GM23338 (cell line): ENCODE data around the gene REG1B. TPM values are rescaled to one million over a fixed set of nuclear protein-coding genes. Genes with fewer than 3 reads are reported as not detected.
A peak's percentile ranks its signal among the peaks of the same experiment; 100 is the strongest.

ENCODE experiments used
- ATAC-seq: fragments of 200-7000 bp; cut with Tn5 transposase; 3 replicates; pipeline ENCODE4 v1.9.1; 2020
- DNase-seq: peaks from one replicate; pipeline ENCODE4 v3.0.0-alpha.2; 2015; ENCODE audit warnings: low spot score
- H2AFZ ChIP-seq: fragments of 200-600 bp; sonication (generic); 2 replicates; pipeline ENCODE4 v1.8.0; 2016; ENCODE audit warnings: antibody characterized with exemption, mild to moderate bottlenecking, moderate library complexity
- H3F3A ChIP-seq: fragments of 200-600 bp; sonication (generic); replicated peaks from 2 replicates; pipeline ENCODE4 v1.8.0; 2017; ENCODE audit warnings: antibody characterized with exemption, mixed run types, low read depth
- H3K27ac ChIP-seq: fragments of 200-600 bp; sonication (generic); 2 replicates; pipeline ENCODE4 v1.6.1; 2016; ENCODE audit warnings: low read depth
- H3K27me3 ChIP-seq: fragments of 200-600 bp; sonication (generic); 2 replicates; pipeline ENCODE4 v1.8.0; 2016; ENCODE audit warnings: mild to moderate bottlenecking, mixed run types, moderate library complexity; ENCODE audit not compliant: insufficient read depth
- H3K36me3 ChIP-seq: fragments of 200-600 bp; sonication (generic); 2 replicates; pipeline ENCODE4 v1.8.0; 2016; ENCODE audit warnings: mild to moderate bottlenecking; ENCODE audit not compliant: insufficient read depth
- H3K4me1 ChIP-seq: fragments of 200-600 bp; sonication (generic); 2 replicates; pipeline ENCODE4 v1.8.0; 2016; ENCODE audit warnings: mild to moderate bottlenecking, moderate library complexity; ENCODE audit not compliant: insufficient read depth
- H3K4me2 ChIP-seq: fragments of 200-600 bp; sonication (generic); 2 replicates; pipeline ENCODE4 v1.7.1; 2017; ENCODE audit warnings: mixed run types
- H3K4me3 ChIP-seq: fragments of 200-600 bp; sonication (generic); 2 replicates; pipeline ENCODE4 v1.6.1; 2016; ENCODE audit warnings: mixed run types
- H3K79me2 ChIP-seq: fragments of 200-600 bp; sonication (generic); replicated peaks from 2 replicates; pipeline ENCODE4 v1.8.0; 2017; ENCODE audit warnings: mild to moderate bottlenecking; ENCODE audit not compliant: insufficient read depth
- H3K9me2 ChIP-seq: fragments of 200-600 bp; sonication (generic); 2 replicates; pipeline ENCODE4 v1.8.0; 2017; ENCODE audit not compliant: insufficient read depth
- H4K20me1 ChIP-seq: fragments of 200-600 bp; sonication (generic); replicated peaks from 2 replicates; pipeline ENCODE4 v1.8.0; 2017; ENCODE audit warnings: mild to moderate bottlenecking; ENCODE audit not compliant: insufficient read depth
- H3K27ac Mint-ChIP-seq: 2 replicates; pipeline ENCODE4 v1.8.0; 2020; ENCODE audit warnings: inconsistent platforms, mild to moderate bottlenecking, moderate library complexity, mixed read lengths
- H3K27me3 Mint-ChIP-seq: 3 replicates; pipeline ENCODE4 v1.8.0; 2022; ENCODE audit warnings: low read depth, mild to moderate bottlenecking, moderate library complexity, mixed read lengths, inconsistent platforms; ENCODE audit not compliant: insufficient read depth, poor library complexity
- H3K36me3 Mint-ChIP-seq: 3 replicates; pipeline ENCODE4 v1.8.0; 2021; ENCODE audit warnings: low read depth, mild to moderate bottlenecking, inconsistent platforms, moderate library complexity, mixed read lengths
- H3K4me1 Mint-ChIP-seq: 3 replicates; pipeline ENCODE4 v1.8.0; 2020; ENCODE audit warnings: mild to moderate bottlenecking, inconsistent platforms, mixed read lengths
- H3K4me3 Mint-ChIP-seq: 3 replicates; pipeline ENCODE4 v1.8.0; 2021; ENCODE audit warnings: moderate library complexity, mild to moderate bottlenecking, inconsistent platforms, mixed read lengths
- H3K9me3 Mint-ChIP-seq: 3 replicates; pipeline ENCODE4 v1.8.0; 2020; ENCODE audit warnings: moderate library complexity, mild to moderate bottlenecking, inconsistent platforms, mixed read lengths
- CREB1 ChIP-seq: fragments of 250-450 bp; sonication (Bioruptor Pico); IDR thresholded peaks from 2 replicates; pipeline ENCODE4 v1.5.0; 2020; ENCODE audit warnings: low read depth, mild to moderate bottlenecking, moderate library complexity
- EZH2 ChIP-seq: fragments of 200-600 bp; sonication (generic); IDR thresholded peaks from one replicate; pipeline ENCODE4 v1.8.0; 2017; ENCODE audit warnings: antibody characterized with exemption, mild to moderate bottlenecking, low read depth; ENCODE audit not compliant: unreplicated experiment
- EZH2phosphoT487 ChIP-seq: fragments of 200-600 bp; sonication (generic); IDR thresholded peaks from one replicate; pipeline ENCODE4 v1.8.1; 2018; ENCODE audit warnings: antibody characterized with exemption; ENCODE audit not compliant: unreplicated experiment
- JUNB ChIP-seq: IDR thresholded peaks from one replicate; pipeline ENCODE4 v1.6.1; 2016; ENCODE audit warnings: antibody characterized with exemption; ENCODE audit not compliant: unreplicated experiment
- NANOG ChIP-seq: IDR thresholded peaks from 2 replicates; pipeline ENCODE4 v1.6.1; 2016; ENCODE audit warnings: antibody characterized with exemption, borderline replicate concordance
- POLR2AphosphoS5 ChIP-seq: IDR thresholded peaks from 2 replicates; pipeline ENCODE4 v1.6.1; 2016; ENCODE audit warnings: antibody characterized with exemption, low read depth
- STAT1 ChIP-seq: IDR thresholded peaks from one replicate; pipeline ENCODE4 v1.6.1; 2016; ENCODE audit warnings: antibody characterized with exemption; ENCODE audit not compliant: unreplicated experiment
- ZNF331 ChIP-seq: fragments of 250-450 bp; sonication (Bioruptor Pico); IDR thresholded peaks from 2 replicates; pipeline ENCODE4 v1.5.0; 2020; ENCODE audit warnings: low read depth, mild to moderate bottlenecking, moderate library complexity
- polyA plus RNA-seq: library from polyadenylated mRNA; unstranded; fragments of >200 nt; fragmentation: Nextera tagmentation; extraction: Ambion mirVana; gene quantifications from 2 replicates; pipeline ENCODE4 v1.2.1, GENCODE V29; 2016
- total RNA-seq: library from RNA; depleted of rRNA; stranded (reverse); fragments of >200 nt; shearing (Covaris generic); gene quantifications from 2 replicates; pipeline ENCODE4 v1.2.3, GENCODE V29; 2014
- TF ChIP-seq, protein P1 (sequence below), 2 experiments: fragments of 200-600 bp in 1 of 2; sonication (generic) in 1 of 2; conservative IDR thresholded peaks; 2 replicates each; pipeline versions ENCODE4 v1.5.1 to v1.6.1; 2016 to 2017; ENCODE audit warnings: antibody characterized with exemption in 2 of 2, low read depth in 2 of 2, mild to moderate bottlenecking in 2 of 2, moderate library complexity in 1 of 2
- TF ChIP-seq, protein P2 (sequence below): fragments of 250-450 bp; sonication (Bioruptor Pico); IDR thresholded peaks from 2 replicates; pipeline ENCODE4 v1.5.0; 2020; ENCODE audit warnings: mild to moderate bottlenecking, moderate library complexity
- TF ChIP-seq, protein P3 (sequence below): IDR thresholded peaks from 2 replicates; pipeline ENCODE4 v1.6.1; 2016; ENCODE audit warnings: antibody characterized with exemption

The REG1B gene
- total and polyA plus RNA-seq, 2 experiments from 2014 or later = not detected

DNA sequence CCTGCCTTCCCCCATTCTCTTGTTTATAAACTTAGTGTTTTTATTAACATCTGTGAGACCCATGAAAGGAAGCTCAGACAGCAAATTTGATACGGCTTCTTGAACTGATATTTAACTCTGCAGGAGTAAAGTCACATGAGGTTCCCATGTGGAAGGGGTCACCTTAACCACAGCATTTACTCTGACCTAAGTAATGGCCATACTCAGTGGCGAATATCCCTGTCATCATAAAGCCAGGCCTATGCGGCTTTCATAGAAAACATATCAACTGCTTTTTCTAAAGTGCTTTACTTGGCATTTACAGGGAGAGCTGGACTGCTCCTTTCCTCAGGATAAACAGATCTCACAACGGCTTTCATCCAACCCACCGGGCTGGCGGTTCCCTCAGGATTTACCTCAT lies 41.5 kb upstream of the REG1B start:
- H3K4me2 ChIP-seq = no peak overlapping the region
- H3K4me1 ChIP-seq = no peaks in the 10 kb centered on the region
- ATAC-seq = no peak
- no peak overlapping the region for H3K27ac ChIP-seq
- peak overlapping the region; percentile 40; the same call in 1 of the 2 replicates for H2AFZ ChIP-seq
- no peak for DNase-seq
- Mint-ChIP-seq H3K27ac (no peak overlapping the region), H3K4me3 (no peak overlapping the region), H3K36me3 (no peaks in the 10 kb centered on the region), H3K27me3 (peaks cover 2% of the 10 kb centered on the region), H3K4me1 (peaks cover 3% of the 10 kb centered on the region; the same call in 1 of the 3 replicates), H3K9me3 (no peaks in the 10 kb centered on the region)
- TF ChIP-seq, protein P1, sequence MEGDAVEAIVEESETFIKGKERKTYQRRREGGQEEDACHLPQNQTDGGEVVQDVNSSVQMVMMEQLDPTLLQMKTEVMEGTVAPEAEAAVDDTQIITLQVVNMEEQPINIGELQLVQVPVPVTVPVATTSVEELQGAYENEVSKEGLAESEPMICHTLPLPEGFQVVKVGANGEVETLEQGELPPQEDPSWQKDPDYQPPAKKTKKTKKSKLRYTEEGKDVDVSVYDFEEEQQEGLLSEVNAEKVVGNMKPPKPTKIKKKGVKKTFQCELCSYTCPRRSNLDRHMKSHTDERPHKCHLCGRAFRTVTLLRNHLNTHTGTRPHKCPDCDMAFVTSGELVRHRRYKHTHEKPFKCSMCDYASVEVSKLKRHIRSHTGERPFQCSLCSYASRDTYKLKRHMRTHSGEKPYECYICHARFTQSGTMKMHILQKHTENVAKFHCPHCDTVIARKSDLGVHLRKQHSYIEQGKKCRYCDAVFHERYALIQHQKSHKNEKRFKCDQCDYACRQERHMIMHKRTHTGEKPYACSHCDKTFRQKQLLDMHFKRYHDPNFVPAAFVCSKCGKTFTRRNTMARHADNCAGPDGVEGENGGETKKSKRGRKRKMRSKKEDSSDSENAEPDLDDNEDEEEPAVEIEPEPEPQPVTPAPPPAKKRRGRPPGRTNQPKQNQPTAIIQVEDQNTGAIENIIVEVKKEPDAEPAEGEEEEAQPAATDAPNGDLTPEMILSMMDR (conservative IDR thresholded peaks at IDR 0.05; ENCODE audit: low read depth in 2 of 2) = no peak
- TF ChIP-seq JUNB (no peak), STAT1 (no peak), EZH2 (no peak), ZNF331 (CRISPR knock-in tag) (no peak), EZH2phosphoT487 (no peak), CREB1 (CRISPR knock-in tag) (no peak), NANOG (no peak), POLR2AphosphoS5 (no peak)
- TF ChIP-seq, protein P2, sequence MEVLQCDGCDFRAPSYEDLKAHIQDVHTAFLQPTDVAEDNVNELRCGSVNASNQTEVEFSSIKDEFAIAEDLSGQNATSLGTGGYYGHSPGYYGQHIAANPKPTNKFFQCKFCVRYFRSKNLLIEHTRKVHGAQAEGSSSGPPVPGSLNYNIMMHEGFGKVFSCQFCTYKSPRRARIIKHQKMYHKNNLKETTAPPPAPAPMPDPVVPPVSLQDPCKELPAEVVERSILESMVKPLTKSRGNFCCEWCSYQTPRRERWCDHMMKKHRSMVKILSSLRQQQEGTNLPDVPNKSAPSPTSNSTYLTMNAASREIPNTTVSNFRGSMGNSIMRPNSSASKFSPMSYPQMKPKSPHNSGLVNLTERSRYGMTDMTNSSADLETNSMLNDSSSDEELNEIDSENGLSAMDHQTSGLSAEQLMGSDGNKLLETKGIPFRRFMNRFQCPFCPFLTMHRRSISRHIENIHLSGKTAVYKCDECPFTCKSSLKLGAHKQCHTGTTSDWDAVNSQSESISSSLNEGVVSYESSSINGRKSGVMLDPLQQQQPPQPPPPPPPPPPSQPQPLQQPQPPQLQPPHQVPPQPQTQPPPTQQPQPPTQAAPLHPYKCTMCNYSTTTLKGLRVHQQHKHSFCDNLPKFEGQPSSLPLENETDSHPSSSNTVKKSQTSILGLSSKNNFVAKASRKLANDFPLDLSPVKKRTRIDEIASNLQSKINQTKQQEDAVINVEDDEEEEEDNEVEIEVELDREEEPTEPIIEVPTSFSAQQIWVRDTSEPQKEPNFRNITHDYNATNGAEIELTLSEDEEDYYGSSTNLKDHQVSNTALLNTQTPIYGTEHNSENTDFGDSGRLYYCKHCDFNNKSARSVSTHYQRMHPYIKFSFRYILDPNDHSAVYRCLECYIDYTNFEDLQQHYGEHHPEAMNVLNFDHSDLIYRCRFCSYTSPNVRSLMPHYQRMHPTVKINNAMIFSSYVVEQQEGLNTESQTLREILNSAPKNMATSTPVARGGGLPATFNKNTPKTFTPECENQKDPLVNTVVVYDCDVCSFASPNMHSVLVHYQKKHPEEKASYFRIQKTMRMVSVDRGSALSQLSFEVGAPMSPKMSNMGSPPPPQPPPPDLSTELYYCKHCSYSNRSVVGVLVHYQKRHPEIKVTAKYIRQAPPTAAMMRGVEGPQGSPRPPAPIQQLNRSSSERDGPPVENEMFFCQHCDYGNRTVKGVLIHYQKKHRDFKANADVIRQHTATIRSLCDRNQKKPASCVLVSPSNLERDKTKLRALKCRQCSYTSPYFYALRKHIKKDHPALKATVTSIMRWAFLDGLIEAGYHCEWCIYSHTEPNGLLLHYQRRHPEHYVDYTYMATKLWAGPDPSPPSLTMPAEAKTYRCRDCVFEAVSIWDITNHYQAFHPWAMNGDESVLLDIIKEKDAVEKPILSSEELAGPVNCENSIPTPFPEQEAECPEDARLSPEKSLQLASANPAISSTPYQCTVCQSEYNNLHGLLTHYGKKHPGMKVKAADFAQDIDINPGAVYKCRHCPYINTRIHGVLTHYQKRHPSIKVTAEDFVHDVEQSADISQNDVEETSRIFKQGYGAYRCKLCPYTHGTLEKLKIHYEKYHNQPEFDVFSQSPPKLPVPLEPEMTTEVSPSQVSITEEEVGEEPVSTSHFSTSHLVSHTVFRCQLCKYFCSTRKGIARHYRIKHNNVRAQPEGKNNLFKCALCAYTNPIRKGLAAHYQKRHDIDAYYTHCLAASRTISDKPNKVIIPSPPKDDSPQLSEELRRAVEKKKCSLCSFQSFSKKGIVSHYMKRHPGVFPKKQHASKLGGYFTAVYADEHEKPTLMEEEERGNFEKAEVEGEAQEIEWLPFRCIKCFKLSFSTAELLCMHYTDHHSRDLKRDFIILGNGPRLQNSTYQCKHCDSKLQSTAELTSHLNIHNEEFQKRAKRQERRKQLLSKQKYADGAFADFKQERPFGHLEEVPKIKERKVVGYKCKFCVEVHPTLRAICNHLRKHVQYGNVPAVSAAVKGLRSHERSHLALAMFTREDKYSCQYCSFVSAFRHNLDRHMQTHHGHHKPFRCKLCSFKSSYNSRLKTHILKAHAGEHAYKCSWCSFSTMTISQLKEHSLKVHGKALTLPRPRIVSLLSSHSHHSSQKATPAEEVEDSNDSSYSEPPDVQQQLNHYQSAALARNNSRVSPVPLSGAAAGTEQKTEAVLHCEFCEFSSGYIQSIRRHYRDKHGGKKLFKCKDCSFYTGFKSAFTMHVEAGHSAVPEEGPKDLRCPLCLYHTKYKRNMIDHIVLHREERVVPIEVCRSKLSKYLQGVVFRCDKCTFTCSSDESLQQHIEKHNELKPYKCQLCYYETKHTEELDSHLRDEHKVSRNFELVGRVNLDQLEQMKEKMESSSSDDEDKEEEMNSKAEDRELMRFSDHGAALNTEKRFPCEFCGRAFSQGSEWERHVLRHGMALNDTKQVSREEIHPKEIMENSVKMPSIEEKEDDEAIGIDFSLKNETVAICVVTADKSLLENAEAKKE = no peak
- TF ChIP-seq, protein P3, sequence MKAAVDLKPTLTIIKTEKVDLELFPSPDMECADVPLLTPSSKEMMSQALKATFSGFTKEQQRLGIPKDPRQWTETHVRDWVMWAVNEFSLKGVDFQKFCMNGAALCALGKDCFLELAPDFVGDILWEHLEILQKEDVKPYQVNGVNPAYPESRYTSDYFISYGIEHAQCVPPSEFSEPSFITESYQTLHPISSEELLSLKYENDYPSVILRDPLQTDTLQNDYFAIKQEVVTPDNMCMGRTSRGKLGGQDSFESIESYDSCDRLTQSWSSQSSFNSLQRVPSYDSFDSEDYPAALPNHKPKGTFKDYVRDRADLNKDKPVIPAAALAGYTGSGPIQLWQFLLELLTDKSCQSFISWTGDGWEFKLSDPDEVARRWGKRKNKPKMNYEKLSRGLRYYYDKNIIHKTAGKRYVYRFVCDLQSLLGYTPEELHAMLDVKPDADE = no peak
- H3K36me3 ChIP-seq = no peaks in the 10 kb centered on the region
- no peaks in the 10 kb centered on the region for H3F3A ChIP-seq
- H3K9me2 ChIP-seq = 0 out of 2 replicates have a peak, but pooled peaks cover 2% of the 10 kb centered on the region
- no peaks in the 10 kb centered on the region for H3K79me2 ChIP-seq
- no peak overlapping the region for H3K4me3 ChIP-seq
- no peaks in the 10 kb centered on the region for H3K27me3 ChIP-seq
- no peaks in the 10 kb centered on the region for H4K20me1 ChIP-seq
